Activated CD4-positive, alpha-beta T cell treated with anti-CD3 and anti-CD28 coated beads for 4 hours (primary cell): ENCODE results near the gene PSMD5.
"Not testable (repeated sequence)": the region's sequence is repeated elsewhere in the genome, so short reads cannot be mapped to it uniquely, and the experiment has no call there.

Experiments used
- DNase-seq, 2 donors: peaks; one replicate each; pipeline ENCODE4 v3.0.0-alpha.2; 2020

PSMD5 gene

DNA sequence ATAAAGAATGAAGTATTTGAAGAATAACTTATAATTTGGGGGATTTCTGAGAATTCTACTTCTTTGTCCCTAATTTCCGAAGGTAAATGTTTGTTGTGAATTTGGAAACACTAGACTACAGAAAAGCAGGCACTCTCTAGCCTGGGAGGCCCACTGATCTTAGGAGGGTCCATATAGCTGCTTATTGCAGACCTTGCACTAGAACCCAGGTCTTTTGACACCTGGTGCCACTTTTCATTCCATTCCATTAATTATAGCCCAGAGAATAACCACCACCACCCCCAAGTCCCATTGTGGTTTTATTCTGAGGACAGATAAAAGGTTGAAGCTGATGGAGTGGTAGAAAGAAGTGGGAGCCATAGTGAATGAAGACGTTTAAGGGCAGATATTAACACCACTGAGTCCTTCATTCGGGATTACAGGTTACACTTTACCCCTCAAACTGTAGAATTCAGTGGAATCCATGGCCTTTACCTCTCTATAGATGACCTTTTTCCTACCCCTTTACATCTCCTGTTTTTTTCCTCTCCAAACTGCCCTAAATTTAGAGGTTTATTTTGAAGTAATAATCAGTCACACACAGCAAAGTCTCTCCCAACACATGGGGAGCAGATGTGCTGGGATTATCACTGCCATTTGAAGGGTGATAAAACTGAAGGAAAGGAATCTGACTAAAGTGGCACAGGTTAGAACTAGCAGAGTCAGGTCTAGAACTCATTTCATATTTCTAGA is 12.0 kb upstream of the PSMD5 start:
- no peak for DNase-seq

DNA sequence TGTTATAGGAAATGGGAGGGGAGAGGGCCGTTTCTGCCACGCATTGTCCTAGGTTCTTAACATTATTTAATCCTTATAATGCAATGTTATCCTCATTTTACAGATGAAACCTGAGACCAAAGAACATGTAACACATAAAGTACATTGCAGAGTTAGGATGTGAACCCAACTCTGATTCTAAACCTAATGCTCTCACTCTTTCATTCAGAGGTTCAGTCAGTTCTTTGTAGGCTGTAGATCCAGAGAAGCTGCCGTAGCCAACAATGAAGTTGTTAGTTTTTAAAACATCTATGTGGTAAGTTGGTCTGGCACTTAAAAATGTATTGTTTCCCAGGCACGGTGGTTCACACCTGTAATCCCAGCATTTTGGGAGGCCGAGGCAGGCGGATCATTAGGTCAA is 10.5 kb upstream of the PSMD5 start:
- DNase-seq, result no peak

- DNase-seq, result no peak
These were observed 9.7 kb upstream of the PSMD5 start for GRCh38 chr9:120852240-120853010.

GRCh38 chr9:120851449-120851848 is 8.7 kb upstream of the PSMD5 start:
- no peak for DNase-seq

DNA sequence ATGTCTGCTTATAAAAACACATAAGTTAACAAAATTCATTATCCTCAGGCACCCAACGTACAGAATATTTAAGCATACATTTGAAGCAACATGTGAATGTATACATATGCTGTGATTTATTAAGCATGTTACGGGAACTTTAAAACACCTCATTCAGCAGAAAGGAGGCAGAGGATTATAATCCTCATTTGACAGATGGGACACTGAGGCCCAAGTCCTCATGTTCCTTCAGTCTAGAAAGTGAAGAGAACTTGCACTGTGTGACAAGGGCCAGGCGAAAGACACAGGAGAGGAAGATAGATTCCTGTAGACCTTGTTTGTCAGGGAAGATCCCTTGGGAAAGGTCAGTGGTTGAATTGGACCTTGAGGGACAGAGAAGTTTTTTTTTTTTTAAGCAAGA is 7.6 kb upstream of the PSMD5 start:
- DNase-seq, result no peak

DNA sequence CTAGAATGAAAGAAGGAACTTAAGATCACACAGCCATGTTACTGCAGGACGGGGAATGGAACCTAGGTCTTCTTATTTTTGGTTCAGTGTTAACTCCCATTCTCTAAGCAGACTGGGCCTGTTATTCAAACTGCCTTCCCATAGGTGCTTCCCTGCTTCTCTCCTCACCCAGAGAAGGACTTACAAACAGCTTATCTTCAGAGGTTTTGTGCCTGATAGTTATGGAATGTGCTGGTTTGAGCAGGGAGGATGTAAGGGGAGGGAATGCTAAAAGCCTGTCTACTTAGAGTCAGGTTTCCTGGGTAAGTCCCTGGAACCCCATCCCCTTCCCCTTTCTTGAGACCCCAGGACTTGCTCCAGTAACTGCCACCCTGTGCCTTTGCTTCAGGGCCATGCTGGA is 4.2 kb upstream of the PSMD5 start:
- DNase-seq, result no peak

DNA sequence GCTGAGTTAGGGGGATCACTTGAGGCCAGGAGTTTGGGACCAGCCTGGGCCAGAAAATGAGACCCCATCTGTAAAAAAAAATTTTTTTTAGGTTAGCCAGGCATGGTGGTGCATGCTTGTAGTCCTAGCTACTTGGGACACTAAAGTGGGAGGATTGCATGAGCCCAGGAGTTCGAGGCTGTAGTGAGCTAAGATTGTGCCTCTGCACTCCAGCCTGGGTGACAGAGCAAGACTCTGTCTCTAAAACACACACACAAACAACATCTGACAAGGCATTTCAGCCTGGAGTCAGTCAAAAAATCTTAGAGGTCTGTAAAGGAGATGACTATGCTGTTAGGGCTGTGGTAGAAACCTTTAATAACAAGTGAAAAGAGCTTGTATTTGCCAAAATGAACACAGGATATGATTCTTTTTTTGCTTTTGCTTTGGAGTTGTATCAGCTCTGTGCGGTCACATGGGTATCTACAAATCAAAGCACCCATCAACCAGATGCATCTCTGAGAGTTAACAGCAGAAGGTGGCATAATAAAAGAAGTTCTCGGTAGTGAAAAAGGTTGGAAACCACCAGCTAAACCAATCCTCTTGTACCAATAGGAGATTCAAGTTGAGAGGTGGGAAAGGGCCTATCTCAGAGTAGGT is 3.6 kb upstream of the PSMD5 start:
- DNase-seq, result no peak

GRCh38 chr9:120845255-120845654 is 2.5 kb upstream of the PSMD5 start:
- peak; percentile 32 to 36 for DNase-seq

DNA sequence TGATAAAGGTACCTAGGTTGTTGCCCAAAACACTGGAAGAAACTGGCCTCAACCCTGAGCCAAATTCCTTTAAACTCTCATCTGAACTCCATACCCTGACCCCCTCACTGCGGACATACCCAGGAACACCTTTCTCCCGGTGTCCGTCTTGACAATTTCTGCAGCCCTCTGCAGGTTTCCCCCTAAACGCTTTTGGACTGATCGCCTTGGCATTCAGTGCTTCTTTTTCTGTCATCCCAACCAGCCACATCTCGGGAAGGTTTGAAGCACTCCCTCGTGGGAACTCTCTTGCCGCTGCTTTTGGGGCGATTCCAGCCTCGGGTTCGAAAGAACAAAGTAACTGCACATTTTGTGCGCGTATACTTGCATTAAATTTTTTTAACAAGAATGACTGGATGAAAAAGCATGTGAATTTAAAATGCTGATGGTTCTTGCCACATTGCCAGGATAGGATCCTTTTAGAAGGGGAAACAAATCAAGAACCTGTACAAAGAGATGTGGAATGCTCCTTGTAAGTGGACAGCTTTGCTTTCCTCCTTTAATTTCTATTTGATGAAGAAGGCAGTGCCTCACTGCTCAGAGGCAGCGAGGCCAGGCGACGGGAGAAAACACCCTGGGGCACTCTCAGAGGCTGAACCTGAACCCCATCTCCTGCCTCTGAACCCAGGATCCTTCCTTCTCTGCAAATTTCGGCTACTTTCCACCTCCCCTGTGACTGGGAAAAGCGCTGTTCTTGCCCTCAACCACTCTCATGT is 615 bp downstream of the PSMD5 start:
- no peak for DNase-seq

DNA sequence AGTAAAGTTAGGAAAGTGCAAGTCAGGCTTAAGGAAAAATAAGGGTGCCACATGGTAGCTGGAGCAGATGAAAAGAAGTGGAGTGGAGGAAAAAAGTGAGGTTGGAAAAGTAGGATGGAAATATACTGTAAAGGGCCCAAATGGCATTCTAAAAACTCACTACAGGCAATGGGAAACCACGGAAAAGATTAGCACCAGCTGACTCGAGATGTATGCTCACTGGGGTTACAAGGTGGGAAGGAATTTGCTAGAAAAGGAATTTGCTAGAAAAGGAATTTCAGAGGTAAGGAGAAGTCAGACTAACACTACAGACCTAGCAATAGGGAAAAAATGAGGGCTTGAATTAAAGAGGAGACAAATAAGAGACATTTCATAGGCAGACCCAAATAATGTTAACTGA is 3.6 kb downstream of the PSMD5 start:
- no peak for DNase-seq

DNA sequence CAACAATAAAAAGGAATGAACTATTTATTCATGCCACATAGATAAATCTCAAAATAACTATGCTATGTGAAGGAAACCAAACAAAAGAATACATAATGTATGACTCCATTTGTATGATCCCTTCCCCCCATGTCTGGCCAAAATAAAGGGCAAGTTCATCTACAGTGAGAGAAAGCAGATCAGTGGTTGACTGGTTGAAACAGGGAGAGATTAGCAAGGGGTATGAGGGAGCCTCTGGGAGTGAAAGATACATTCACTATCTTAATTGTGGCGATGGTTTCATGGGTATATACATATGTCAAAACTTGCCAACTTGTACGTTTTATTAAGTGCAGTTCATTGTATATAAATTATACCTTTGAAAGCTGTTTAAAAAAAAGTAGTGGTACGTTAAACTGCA is 4.8 kb downstream of the PSMD5 start:
- DNase-seq, result no peak

DNA sequence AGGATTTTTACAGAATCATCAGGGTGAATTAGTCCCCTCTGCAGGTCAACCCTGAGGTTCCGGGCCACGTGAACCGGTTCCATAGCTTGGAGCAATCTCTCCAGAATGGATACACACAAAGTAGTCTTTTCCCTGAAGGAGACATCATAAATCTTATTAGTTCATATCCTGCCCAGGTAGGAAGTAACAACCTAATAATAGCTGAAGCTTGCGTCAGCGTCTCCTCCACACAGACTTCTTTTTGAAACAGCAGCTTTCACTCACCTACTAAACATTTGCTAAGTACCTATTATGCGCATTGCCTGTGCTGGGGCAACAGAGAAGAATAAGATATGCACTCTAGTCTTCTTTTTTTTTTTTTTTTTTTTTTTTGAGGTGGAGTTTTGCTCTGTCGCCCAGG is 9.4 kb downstream of the PSMD5 start:
- no peak for DNase-seq

DNA sequence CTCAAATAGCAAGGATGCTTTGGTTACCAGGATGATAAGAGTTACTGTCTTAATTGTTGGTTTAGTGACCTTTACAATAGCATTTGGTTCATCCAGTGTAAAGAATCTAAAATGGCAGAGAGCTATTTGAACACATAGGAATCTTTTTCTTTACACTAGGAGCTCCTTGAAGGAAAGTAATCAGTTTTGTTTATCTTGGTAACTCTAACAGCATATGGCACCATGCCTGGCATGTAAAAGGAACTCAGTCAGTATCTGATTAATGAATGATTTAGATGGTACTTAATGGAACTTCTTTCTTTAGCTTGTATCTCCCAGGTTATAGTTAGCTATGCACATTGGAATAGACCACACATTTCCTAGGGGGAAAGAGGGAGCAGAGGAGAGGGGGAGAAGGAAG is 9.9 kb downstream of the PSMD5 start:
- no peak for DNase-seq

GRCh38 chr9:120830865-120831264 is 11.9 kb downstream of the PSMD5 start:
- no peak for DNase-seq

GRCh38 chr9:120830151-120830550 is 12.6 kb downstream of the PSMD5 start:
- DNase-seq, result no peak

DNA sequence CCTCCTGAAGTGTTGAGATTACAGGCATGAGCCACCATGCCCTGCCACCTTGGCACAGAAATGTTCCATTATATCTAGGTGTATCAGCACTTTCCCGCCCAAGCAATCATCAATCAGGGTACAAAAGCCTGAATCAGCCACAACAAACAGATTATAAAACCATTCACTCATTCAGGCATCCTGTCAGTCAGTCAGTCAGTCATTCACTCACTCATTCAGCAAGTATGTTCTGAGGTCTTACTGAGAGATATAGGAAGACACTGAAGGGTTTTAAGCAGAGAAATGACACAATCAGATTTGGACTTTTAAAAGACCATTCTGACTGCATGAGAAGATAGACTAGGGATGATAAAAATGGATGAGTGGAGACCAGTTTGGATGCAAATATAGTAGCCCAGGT is 13.1 kb downstream of the PSMD5 start:
- no peak for DNase-seq

DNA sequence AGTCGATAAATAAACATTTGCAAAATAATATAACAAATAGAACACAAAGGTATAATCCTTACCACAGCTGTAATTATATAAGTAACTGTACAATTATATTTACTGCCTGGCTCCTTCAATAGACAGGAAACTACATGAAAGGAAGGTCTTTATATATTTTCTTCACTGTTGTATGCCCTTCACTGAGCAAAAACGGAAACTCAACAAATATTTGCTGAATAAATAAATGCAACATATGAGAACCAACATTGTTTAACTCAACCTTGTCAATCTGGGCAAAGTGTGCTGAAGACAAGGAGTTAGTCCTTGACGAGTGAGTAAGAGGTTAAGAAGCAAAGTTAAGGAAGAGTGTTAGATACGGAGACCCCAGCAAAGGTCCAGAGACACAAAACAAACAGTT is 22.6 kb downstream of the PSMD5 start:
- no peak for DNase-seq

- DNase-seq, result no peak
These were observed 24.1 kb downstream of the PSMD5 start for GRCh38 chr9:120818595-120818994.

- no peak for DNase-seq
These were observed 27.6 kb downstream of the PSMD5 start for GRCh38 chr9:120815075-120815474.

DNA sequence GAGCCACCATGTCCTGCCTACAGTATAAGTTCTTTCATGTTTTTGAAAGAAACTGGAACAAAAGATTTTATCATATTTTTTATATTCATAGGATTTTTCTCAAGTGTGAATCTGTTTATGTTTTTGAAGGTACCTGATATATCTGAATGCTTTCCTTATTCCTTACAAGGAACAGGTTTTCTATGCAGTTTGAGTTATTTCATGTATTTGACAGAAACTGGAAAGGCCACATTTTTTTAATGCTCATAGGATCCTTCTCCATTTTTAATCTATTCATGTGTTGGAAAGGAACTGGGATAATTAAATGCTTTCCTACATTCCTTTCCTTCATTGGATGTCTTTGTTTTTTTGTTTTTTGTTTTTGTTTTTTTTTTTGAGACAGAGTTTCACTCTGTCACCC is 33.8 kb downstream of the PSMD5 start:
- no peak for DNase-seq

GRCh38 chr9:120807607-120808379 is 34.9 kb downstream of the PSMD5 start:
- no peak for DNase-seq

DNA sequence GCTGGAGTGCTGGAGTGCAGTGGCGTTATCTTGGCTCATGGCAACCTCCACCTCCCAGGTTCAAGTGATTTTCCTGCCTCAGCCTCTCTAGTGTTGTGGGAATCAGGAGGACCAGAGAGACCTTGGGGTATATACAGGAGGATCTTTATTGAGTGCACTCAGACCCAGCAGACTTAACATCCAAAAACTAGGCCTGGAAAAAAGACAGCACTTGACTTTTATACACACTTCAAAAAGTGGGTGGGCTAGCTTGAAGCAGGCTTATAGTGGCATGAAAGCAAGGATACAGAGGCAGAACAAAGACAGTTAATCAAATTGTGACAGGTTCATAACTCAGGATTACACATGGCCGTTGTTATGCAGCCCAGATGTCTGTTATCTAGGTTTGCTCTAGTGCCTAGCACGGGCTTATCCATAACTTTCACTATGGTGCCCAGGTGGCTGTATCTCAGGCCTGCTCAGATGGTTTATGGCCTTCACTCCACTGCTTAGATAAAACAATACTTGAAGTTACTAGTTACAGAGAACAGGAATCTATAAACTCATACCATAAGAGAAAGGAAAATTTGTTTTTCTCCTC is 37.8 kb downstream of the PSMD5 start:
- DNase-seq, result not testable (repeated sequence)
